GM21529 (cell line): ENCODE results near the gene MAPKAPK5.
"Not testable (repeated sequence)": the region's sequence is repeated elsewhere in the genome, so short reads cannot be mapped to it uniquely, and the experiment has no call there.

Experiments used
- ATAC-seq: cut with Tn5 transposase; IDR thresholded peaks from one replicate; pipeline ENCODE4 v1.9.1; 2021; ENCODE audit not compliant: unreplicated experiment

Gene MAPKAPK5

GRCh38 chr12:111873113-111873512 is 31.1 kb downstream of the MAPKAPK5 start:
- no peak for ATAC-seq

DNA sequence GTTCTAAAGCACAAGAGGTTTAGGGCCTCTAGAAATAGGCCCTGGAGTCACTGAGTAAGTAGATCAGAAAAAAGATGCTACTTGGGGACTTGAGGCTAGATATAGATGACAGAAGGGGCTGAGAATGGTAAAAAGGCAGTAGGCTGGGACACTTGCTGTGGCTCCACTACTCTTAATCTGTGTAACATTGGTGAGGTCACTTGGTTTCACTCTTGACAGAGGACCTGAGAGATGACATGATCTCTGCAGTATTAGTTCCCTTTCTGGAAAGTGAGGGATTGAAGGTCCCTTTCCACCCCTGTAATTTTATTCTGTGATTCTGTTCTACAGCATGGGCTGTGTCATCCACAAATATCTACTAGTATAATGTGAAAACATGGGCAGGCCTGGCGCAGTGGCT is 39.7 kb downstream of the MAPKAPK5 start:
- ATAC-seq, result no peak

DNA sequence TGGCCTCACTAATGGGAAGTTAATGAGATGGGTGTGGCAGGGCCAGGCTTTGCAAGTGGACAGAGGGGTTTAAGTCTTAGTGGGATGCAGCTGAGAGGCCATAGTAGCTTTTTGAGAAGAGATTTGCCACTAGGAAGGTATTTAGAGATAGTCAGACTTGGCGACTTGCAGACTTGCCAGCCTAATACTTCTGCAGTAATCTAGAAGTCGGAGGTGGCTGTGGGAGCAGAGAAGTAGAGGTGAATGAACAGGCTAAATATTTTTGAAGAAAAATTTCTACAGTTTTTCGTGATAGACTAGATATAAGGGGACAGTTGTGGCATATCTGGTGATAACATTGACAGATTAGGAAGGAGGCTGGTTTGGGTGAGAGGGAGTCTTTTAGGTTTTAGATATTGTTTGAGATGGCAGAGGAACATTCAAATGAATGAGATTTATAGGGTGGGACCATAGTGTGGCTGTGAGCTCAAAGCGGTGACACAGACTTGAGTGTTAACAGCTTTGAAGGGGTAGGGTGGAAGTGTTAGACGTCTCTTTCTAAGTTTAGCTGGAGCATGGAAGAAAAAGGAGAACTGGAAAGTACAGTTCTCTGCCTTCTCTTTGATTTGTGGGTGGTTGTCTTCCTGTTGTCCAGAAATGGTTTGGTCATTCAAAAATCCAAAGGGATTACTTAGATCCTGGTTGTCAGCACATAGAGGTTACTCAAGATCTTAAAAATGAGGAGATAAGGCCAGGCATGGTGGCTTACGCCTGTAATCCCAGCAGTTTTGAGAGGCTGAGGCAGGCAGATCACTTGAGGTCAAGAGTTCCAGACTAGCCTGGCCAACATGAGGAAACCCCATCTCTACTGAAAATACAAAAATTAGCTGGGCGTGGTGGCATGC is 44.9 kb downstream of the MAPKAPK5 start:
- no peak for ATAC-seq

DNA sequence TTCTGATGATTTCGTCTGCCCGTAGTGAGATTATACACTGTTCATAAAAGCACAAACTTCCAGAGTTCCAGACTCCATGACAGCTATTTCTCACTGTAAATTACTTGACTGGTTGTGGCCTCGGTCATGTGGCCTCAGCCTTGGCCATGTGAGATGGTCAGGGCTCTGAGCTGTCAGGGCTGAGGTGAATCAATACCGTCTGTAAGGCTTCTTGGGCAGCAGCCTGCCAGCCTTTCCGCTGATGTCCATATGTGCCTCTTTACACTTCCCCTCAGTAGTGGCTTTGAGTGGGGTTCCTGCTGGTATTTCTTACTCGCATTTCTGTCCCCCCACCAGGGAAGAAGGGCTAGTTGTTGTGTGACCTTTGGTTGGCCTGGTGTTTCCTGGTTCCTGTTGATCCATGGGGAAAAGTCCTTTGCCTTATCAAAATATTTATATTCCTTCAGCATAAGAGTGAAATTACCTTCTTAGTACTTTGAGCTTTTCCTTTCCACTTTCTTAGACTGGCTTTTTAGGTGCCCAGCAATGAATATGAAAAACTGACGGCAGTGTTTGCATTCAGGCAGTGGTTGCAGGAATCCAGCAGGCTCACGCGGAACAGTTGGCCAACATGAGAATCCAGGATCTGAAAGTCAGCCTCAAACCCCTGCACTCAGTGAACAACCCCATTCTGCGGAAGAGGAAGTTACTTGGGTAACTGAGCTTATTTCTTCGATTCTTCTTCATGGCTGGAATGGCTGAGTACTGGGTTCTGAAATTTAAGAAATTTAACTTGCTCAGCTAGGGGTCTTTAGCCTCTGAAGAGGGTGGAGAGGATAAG is 46.1 kb downstream of the MAPKAPK5 start:
- ATAC-seq, result no peak

DNA sequence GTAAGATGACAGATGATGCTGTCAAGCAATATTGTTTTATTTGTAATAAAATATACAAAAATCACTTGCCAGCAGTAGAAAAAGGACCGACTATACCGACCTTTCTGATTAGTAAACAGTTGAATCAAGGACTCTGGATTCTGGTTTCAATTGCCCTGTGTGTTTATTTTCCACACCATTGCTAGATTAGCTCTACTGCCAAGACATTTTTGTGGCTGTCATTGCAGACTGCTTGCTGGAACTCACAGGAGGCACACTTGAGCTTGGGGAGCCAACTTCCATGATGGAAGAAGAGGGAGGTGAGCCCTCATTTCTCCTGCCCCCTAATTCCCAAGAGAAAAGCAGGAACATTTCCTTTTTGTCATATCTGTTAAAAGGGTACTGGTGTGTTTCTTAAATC is 51.3 kb downstream of the MAPKAPK5 start:
- ATAC-seq, result no peak

- no peak for ATAC-seq
Observed at GRCh38 chr12:111894556-111894955, 52.5 kb downstream of the MAPKAPK5 start.

- no peak for ATAC-seq
Observed at GRCh38 chr12:111901182-111901581, 59.2 kb downstream of the MAPKAPK5 start.

DNA sequence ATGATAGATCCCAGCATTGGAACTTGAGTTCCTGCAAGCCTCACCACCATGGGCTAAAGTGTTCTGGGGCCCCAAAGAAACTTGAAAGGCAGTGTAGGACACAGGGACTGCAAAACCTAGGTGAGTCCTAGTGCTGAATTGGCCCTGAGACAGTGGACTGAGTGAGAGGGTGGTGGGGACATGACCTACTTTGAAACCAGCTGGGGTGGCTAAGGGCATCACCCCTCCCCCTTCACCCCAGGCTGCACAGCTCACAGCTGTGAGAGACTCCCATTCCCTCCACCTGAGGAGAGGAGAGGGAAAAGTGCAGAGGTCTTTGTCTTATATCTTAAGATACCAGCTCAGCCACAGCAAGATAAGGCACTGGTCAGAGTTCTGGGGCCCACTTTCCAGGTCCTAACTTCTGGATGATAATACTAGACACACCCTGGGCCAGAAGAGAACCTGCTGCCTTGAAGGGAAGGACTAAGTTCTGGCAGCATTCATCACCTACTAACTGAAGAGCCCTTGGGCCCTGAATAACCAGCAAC is 62.5 kb downstream of the MAPKAPK5 start:
- ATAC-seq, result no peak

GRCh38 chr12:111905502-111905901 is 63.5 kb downstream of the MAPKAPK5 start:
- ATAC-seq, result no peak

DNA sequence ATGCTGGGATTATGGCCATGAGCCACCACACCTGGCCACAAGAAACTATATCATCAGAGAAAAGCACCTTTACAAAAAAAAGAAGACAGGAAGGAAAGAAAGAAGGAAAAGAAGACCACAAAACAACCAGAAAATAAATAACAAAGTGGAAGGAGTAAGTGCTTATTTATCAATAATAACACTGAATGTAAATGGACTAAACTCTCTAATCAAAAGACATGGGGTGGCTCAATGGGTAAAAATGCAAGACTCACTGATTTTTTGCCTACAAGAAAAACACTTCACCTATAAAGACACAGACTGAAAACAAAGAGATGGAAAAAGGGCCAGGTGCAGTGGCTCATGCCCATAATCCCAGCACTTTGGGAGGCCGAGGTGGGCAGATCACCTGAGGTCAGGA is 65.7 kb downstream of the MAPKAPK5 start:
- ATAC-seq, result no peak

DNA sequence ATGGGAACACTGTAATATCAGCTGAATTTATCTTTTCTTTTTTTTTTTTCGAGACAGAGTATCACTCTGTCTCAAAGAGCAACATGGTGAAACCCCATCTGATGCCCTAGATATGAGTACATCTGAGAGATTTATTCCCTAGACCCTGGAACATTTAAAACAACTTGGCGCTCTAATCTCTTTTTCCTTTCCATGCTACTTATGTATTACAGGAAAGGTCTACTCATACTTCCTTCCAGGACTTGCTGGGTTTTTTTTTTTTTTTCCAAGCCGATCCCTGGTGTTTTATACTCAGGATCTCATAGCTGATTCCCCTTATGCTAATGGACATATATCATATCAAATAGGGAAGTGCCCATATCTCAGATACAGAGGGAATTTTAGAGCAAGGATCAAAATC is 83.1 kb downstream of the MAPKAPK5 start:
- ATAC-seq, result no peak

- no peak for ATAC-seq
Observed at GRCh38 chr12:111926631-111927030, 84.6 kb downstream of the MAPKAPK5 start.

DNA sequence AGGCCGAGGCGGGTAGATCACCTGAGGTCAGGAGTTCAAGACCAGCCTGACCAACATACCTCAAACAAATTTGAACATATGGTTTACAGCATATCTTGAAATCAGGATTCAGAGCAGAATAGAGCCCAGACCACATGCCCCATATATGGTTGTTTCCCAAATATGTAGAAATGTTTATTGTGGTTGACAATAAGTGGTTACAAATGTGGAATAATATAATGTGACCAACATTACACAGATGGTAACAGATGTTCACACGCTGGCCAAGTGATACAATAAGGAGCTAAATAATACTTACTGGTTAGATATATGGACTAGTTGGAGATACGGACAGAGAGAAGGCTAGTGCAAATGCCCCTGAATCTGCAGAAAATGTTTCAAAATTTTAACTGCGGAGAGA is 85.3 kb downstream of the MAPKAPK5 start:
- ATAC-seq, result no peak

GRCh38 chr12:111932241-111932640 is 90.2 kb downstream of the MAPKAPK5 start:
- no peak for ATAC-seq

- no peak for ATAC-seq
Observed at GRCh38 chr12:111936869-111937268, 94.8 kb downstream of the MAPKAPK5 start.

DNA sequence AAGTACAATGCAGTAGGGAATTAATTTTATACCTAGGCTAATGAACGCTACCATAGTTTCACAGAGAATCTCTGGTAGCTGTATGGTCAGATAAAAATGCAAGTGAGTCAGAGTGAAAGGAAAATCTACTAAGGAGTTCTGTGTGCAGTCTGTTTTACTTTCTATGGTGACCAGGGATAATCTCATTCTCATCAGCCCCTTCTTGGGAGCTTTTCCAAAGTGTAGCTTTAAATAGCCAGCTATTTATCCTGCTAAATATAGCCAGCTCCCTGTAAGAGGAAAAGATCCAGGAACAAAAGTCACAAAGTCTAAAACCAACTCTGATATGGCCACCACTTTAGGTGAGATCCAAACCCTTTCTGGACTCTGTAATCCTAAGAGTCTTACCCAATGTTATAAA is 95.4 kb downstream of the MAPKAPK5 start:
- no peak for ATAC-seq

DNA sequence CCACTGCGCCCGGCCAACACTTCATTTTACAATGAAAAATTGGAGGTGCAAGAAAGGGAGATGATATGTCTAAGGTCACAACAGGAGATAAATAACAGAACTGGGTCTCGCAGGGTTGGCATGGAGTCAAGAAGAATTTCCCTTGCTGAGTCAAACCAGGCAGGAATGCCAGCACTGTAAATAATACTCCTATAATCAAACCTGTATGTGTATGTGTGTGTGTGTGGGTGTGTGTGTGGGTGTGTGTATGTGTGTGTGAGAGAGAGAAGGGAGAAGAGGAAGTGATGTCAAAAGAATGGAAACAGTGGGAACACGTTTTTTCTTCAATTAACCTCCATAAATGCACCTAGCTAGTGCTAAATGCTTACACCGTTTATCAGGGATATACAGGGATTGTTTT is 100.5 kb downstream of the MAPKAPK5 start:
- no peak for ATAC-seq

DNA sequence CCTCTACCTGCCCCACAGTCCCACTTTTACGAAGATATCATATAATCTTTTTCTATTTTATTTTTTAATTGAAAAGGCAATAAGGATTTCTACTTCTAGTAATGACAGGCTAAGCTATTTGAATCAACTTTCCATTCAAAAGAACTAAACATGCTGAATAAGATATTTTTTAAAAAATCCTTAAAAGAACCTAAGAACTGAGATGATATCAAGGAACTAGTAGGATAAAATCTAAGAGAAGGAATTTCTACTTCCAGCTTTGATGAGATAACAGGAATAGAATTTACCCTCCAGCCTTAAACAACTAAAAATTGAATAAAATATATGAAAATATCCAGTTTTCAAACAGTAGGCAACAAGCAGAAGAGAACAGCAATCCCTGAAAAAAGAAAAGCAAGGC is 101.9 kb downstream of the MAPKAPK5 start:
- ATAC-seq, result no peak

DNA sequence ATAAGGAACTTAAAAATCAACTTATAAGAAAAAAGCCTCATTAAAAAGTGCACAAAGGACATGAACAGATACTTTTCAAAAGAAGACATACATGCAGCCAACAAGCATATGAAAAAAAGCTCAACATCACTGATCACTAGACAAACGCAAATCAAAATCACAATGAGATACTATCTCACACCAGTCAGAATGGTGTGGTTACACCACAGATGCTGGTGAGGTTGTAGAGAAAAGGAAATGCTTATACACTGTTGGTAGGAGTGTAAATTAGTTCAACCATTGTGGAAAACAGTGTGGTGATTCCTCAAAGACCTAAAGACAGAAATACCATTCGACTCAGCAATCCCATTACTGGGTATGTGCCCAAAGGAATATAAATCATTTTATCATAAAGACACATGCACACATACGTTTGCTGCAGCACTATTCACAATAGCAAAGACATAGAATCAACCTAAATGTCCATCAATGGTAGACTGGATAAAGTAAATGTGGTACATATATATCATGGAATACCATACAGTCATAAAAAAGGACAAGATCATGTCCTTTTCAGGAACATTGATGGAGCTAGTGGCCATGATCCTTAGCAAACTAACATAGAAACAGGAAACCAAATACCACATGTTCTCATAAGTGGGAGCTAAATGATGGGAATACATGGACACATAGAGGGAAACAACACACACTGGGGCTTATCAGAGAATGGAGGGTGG is 109.1 kb downstream of the MAPKAPK5 start:
- not testable (repeated sequence) for ATAC-seq
